Measurements from ENCODE around the gene TRANK1.

GRCh38 chr3:36908647-36909180 is 36.1 kb downstream of the TRANK1 start:
- TF ChIP-seq POLR2AphosphoS5 (IDR thresholded peaks at IDR 0.05; ENCODE audit: low read depth, low read length) (no peak), TAF1 (IDR thresholded peaks at IDR 0.05; ENCODE audit: borderline replicate concordance, insufficient read depth, low read length) (no peak), SIN3A (IDR thresholded peaks at IDR 0.05; ENCODE audit: borderline replicate concordance, insufficient read depth, low read length) (no peak), FOXP2 (optimal IDR thresholded peaks at IDR 0.05; ENCODE audit: borderline replicate concordance, extremely low read depth, extremely low read length, insufficient read depth) (no peak)
- TF ChIP-seq, protein P1, sequence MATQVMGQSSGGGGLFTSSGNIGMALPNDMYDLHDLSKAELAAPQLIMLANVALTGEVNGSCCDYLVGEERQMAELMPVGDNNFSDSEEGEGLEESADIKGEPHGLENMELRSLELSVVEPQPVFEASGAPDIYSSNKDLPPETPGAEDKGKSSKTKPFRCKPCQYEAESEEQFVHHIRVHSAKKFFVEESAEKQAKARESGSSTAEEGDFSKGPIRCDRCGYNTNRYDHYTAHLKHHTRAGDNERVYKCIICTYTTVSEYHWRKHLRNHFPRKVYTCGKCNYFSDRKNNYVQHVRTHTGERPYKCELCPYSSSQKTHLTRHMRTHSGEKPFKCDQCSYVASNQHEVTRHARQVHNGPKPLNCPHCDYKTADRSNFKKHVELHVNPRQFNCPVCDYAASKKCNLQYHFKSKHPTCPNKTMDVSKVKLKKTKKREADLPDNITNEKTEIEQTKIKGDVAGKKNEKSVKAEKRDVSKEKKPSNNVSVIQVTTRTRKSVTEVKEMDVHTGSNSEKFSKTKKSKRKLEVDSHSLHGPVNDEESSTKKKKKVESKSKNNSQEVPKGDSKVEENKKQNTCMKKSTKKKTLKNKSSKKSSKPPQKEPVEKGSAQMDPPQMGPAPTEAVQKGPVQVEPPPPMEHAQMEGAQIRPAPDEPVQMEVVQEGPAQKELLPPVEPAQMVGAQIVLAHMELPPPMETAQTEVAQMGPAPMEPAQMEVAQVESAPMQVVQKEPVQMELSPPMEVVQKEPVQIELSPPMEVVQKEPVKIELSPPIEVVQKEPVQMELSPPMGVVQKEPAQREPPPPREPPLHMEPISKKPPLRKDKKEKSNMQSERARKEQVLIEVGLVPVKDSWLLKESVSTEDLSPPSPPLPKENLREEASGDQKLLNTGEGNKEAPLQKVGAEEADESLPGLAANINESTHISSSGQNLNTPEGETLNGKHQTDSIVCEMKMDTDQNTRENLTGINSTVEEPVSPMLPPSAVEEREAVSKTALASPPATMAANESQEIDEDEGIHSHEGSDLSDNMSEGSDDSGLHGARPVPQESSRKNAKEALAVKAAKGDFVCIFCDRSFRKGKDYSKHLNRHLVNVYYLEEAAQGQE (IDR thresholded peaks at IDR 0.05; ENCODE audit: insufficient read depth in 1 of 2, low read depth in 2 of 2, low read length in 2 of 2): no peak

All from PFSK-1 (cell line).